Astrocyte of the cerebellum (primary cell): ENCODE results near the gene HBS1L.

Experiments used
- DNase-seq: peaks from one replicate; pipeline ENCODE4 v3.0.0-alpha.2; 2011; ENCODE audit warnings: low read depth
- H3K4me3 ChIP-seq: 2 replicates; pipeline ENCODE4 v1.5.1; 2011; ENCODE audit warnings: mild to moderate bottlenecking, low read depth, low read length, moderate library complexity
- CTCF ChIP-seq: IDR thresholded peaks from 2 replicates; pipeline ENCODE4 v1.5.1; 2012; ENCODE audit warnings: low read length, low read depth, moderate library complexity, mild to moderate bottlenecking; ENCODE audit errors: missing control alignments
- in situ Hi-C: cut with HindIII; loops from 2 replicates; pipeline ENCODE4 v1.10.0; 2017; ENCODE audit warnings: low sequenced_read_pairs

HBS1L gene

GRCh38 chr6:134974370-134974769 lies 80.3 kb downstream of the HBS1L start:
- no peak for DNase-seq
- no peak for TF ChIP-seq CTCF
- no peak overlapping the region for H3K4me3 ChIP-seq
- in situ Hi-C loops, result no loop called here

- H3K4me3 ChIP-seq, result no peak overlapping the region
- TF ChIP-seq CTCF, result no peak
- in situ Hi-C loops, result no loop called here
- no peak for DNase-seq
Measured at GRCh38 chr6:134967711-134968110, 86.9 kb downstream of the HBS1L start.

DNA sequence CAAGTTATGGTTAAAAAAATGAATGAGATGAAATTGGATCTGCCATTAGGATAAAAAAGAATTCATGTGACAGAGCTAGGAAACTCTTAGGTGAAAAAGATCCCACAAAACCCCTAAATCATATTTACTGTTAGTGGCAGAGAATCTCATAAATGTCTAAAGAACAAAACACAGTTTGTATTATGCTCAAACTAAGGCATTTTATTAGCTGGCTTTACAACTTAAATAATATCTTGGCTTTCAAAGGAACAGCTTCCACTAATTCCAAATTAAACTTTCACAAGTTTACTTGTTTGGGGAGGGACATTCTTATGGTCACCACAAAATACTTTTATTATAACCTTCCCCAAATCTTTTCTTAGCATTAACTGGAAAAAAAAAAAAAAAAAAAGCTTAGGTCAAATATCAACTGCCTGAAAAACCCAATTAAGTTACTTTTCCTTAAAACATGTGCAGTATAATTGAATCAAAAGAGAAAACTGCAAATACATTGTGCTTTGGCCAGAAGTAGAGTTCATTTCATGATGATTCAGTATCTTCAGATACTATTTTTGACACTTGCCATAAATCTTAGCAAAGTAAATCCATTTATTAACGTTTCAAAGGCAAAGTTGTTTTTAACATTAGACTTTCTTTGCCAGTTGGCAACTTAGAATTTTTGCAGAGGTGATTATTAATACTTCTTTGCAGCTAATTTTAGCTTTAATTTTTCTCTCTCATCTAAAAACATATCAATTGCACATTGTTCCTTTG lies 90.0 kb downstream of the HBS1L start:
- in situ Hi-C loops, result no loop called here
- no peak for DNase-seq
- TF ChIP-seq CTCF, result no peak
- H3K4me3 ChIP-seq, result no peak overlapping the region

- H3K4me3 ChIP-seq, result no peak overlapping the region
- no peak for DNase-seq
- in situ Hi-C loops, result no loop called here
- TF ChIP-seq CTCF, result no peak
Measured at GRCh38 chr6:134962421-134962820, 92.2 kb downstream of the HBS1L start.

DNA sequence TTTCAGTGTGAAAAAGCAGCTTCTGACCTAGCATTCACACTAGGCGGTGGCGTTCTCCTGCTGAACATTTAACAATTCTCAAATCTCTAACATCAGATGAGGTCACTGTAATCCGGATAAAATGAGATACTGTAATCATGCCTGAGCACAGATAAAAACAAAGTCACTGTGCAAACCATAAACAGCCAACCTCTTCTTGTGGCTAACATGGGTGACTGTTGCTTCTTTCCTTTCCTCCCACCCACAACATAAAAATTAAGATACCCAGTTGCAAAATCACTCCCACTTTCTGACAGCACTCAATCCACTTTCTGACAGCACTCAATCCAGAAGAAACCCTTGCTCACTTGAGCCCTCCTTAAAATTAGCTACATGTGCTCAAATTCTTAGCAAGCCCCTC lies 93.3 kb downstream of the HBS1L start:
- no peak for TF ChIP-seq CTCF
- H3K4me3 ChIP-seq, result no peak overlapping the region
- no peak for DNase-seq
- in situ Hi-C loops, result no loop called here

- H3K4me3 ChIP-seq, result no peak overlapping the region
- TF ChIP-seq CTCF, result no peak
- in situ Hi-C loops, result no loop called here
- DNase-seq, result no peak
Measured at GRCh38 chr6:134959603-134960002, 95.0 kb downstream of the HBS1L start.
